DMS79 treated with DMSO at 0.1 percent for 48 hours (cell line): ENCODE results near the gene DLG2.

ENCODE experiments used
- DNase-seq: peaks from one replicate; lab custom pipeline; 2025; lab: John Stamatoyannopoulos, UW

The DLG2 gene

GRCh38 chr11:83677730-83678129 lies 1949.4 kb downstream of the DLG2 start:
- DNase-seq = no peak

GRCh38 chr11:83676056-83676601 lies 1951.0 kb downstream of the DLG2 start:
- no peak for DNase-seq

GRCh38 chr11:83674102-83674896 lies 1952.8 kb downstream of the DLG2 start:
- no peak for DNase-seq

GRCh38 chr11:83671289-83671688 lies 1955.9 kb downstream of the DLG2 start:
- DNase-seq = no peak

- no peak for DNase-seq
Measured at GRCh38 chr11:83666149-83666548, 1961.0 kb downstream of the DLG2 start.

- no peak for DNase-seq
Measured at GRCh38 chr11:83663988-83664387, 1963.2 kb downstream of the DLG2 start.

- no peak for DNase-seq
Measured at GRCh38 chr11:83663446-83663845, 1963.7 kb downstream of the DLG2 start.

- no peak for DNase-seq
Measured at GRCh38 chr11:83662494-83662893, 1964.7 kb downstream of the DLG2 start.

GRCh38 chr11:83661491-83662350 lies 1965.4 kb downstream of the DLG2 start:
- DNase-seq = no peak

GRCh38 chr11:83659466-83659865 lies 1967.7 kb downstream of the DLG2 start:
- no peak for DNase-seq

GRCh38 chr11:83656796-83657330 lies 1970.3 kb downstream of the DLG2 start:
- no peak for DNase-seq

GRCh38 chr11:83655976-83656375 lies 1971.2 kb downstream of the DLG2 start:
- DNase-seq = no peak

- DNase-seq = no peak
Measured at GRCh38 chr11:83649528-83649855, 1977.7 kb downstream of the DLG2 start.

- DNase-seq = no peak
Measured at GRCh38 chr11:83648610-83649527, 1978.3 kb downstream of the DLG2 start.

GRCh38 chr11:83645561-83645960 lies 1981.6 kb downstream of the DLG2 start:
- DNase-seq = no peak

- no peak for DNase-seq
Measured at GRCh38 chr11:83643115-83643514, 1984.0 kb downstream of the DLG2 start.

- no peak for DNase-seq
Measured at GRCh38 chr11:83642500-83642899, 1984.6 kb downstream of the DLG2 start.

GRCh38 chr11:83641511-83641910 lies 1985.6 kb downstream of the DLG2 start:
- DNase-seq = no peak

GRCh38 chr11:83639995-83640758 lies 1987.0 kb downstream of the DLG2 start:
- DNase-seq = no peak

- DNase-seq = no peak
Measured at GRCh38 chr11:83635166-83635565, 1992.0 kb downstream of the DLG2 start.

- no peak for DNase-seq
Measured at GRCh38 chr11:83630211-83630610, 1996.9 kb downstream of the DLG2 start.
